GM18499 (cell line): ENCODE measurements around the gene INA.

ENCODE experiments used
- ATAC-seq: cut with Tn5 transposase; IDR thresholded peaks from one replicate; pipeline ENCODE4 v1.9.1; 2021; ENCODE audit warnings: moderate number of reproducible peaks; ENCODE audit not compliant: insufficient read depth, unreplicated experiment

The INA gene

DNA sequence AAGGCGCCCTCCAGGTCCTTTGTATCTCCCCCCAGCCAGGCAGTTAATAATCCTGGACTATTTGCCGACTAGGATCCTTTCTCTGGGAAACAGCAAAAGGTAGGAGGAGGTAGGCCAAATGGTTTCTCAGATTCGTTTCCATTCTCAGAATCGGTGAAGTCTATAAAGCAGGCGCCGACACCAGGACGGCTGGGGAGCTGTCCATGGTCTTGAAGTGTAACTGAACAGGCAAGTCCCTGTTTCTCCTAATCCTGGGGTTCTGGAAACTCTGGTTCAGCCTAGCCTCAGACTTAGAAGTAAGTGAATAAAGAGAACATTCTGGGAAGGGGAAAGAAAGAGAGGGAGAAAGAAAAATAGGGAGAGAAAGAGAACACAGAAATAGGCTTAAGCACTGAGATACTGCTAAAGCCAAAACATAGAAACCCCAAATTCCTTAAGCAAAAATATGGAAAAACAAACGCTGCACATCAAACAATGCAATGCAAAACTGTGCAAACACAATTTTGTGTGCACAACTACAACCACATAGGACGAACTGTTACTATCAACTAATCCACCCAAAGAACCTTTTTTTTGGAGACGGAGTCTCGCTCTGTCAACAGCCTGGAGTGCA is 11.1 kb upstream of the INA start:
- ATAC-seq, result no peak

DNA sequence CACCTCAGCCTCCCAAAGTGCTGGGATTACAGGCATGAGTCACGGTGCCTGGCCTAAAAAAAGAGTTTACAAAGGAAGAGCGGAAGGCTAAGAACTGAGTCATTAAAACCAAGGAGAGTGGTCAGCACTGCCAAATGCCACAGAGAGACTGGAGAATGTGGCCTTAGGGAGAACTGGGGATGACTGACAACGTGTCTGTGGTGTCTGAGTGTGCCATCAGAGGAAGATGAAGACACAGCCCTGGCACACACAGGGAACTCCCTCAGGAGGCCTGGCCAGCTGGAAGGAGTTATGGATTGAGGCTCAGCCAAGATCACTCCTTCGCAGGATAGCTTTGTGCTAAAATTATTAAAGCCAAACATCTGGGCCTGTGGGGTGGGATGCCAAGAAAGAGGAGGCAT is 3.9 kb upstream of the INA start:
- ATAC-seq, result no peak

DNA sequence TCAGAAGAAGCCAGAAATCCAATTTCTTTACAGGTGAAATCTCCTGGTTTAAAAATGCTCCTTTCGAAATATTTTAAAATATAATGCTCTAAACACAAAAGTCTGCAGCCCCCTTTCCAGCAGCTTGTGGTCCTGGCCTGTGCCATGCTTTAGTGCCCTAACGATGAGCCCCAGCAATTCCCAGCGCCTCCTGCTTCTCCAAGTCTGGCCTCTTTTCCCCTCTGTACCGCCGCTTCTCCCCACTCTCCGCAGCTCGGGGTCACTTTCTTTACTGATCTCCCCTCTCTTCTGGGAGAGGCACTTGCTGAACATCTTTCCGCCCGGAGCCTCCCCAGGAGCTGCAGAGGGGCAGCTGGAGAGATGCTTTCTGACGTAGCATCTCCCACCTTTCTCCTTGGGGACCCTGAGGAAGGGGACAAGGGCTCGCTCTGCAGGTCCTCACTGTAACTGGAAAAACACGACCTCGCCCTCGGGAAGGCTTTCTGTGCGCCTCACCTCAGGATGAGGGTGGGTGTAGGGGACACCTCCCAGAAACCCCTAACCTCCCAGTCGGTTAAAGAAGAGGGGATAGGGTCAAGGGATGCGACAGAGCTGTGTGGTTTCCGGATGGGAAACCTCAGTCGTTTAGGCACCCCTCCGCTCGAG is 565 bp upstream of the INA start:
- ATAC-seq, result no peak

- no peak for ATAC-seq
Measured at GRCh38 chr10:103277713-103278536, 987 bp downstream of the INA start.

GRCh38 chr10:103278537-103278823 is 1.5 kb downstream of the INA start:
- no peak for ATAC-seq

GRCh38 chr10:103278862-103279298 is 1.9 kb downstream of the INA start:
- no peak for ATAC-seq

- no peak for ATAC-seq
Measured at GRCh38 chr10:103280031-103280430, 3.1 kb downstream of the INA start.

- ATAC-seq, result no peak
Measured at GRCh38 chr10:103280506-103280905, 3.6 kb downstream of the INA start.

DNA sequence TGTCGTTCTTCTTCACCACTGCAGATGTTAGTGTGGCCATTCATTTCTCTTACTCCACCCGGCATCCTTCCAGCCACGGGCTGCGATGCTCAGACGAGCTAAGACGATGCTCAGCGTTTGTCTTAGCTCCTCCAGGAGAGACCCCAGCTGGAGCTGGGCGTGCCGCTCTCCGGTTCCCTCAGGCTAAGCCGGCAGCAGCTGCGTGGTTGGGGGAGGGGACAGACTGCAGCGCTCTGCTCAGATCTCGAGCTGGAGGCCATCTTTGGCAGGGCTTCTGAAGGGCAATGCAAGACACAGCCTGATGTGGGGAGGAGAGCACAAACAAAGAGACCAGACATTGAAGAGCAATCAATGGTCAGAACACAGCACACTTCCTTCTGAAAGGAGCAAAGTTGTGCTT is 4.8 kb downstream of the INA start:
- ATAC-seq, result no peak

- no peak for ATAC-seq
Measured at GRCh38 chr10:103282961-103283360, 6.0 kb downstream of the INA start.

GRCh38 chr10:103284170-103284569 is 7.2 kb downstream of the INA start:
- no peak for ATAC-seq

DNA sequence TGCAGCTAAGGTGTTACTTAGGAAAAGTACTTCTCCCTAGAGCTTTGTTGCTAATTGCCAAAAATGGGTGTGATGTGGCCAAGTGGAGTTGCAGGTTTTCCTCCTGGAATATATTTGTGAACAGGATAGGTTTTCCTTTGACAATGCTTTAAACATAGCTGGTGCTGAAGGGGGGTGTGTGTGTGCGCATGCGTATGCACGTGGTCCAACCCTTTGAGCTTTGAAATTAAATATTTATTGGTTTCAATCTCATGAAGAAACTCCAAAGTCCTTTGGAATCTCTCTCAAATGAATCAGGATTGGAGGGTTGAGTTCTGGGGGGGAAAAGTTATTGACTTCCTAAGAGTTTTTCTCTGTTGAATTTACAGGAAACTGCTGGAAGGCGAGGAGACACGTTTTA is 11.1 kb downstream of the INA start:
- ATAC-seq, result no peak

- ATAC-seq, result no peak
Measured at GRCh38 chr10:103291588-103291987, 14.7 kb downstream of the INA start.

DNA sequence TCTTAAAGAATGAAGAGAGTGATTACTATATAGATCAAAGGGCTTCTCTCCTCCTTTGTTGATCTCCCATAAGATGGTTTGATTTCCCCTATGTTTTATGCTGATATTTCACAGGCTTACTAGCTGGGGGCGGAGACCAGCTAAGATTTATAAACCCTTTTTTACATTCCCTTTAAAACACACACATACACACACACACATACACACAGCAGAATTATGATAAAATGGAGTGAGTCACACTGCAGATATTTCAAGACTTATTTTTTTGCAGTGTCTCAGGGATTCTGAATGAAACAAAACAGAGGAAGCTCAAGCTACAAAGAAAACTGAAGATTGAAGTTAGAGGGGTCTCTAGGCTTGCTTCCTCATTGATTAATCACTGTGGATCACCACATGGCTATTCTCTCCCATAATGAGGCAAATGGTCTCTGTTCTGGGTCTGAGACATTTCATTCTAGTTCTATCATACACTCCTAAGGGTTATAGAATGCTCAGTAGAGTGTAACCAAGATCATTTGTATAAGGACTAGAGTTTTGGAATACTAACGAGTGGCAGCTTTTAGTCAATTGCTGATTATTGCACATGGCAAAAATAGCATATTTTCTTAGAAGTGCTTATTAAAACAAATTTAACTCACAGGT is 18.6 kb downstream of the INA start:
- no peak for ATAC-seq

- no peak for ATAC-seq
Measured at GRCh38 chr10:103307594-103307993, 30.7 kb downstream of the INA start.

DNA sequence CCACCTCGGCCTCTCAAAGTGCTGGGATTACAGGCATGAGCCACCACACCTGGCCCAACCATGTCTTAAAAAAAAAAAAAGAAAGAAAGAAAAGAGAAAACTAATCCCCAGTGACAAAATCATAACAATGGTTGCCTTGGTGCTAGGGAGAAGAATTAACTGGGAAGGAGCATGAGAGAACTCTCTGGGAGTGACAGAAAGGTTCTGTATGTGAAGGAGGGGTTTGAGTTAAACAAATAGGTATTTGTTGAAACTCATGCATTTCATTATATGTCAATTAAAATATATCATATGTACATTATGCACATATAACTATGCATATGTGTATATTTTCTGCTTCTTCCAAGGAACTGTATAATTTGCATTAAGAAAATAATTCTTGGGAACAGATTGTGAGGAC is 33.3 kb downstream of the INA start:
- ATAC-seq, result no peak

DNA sequence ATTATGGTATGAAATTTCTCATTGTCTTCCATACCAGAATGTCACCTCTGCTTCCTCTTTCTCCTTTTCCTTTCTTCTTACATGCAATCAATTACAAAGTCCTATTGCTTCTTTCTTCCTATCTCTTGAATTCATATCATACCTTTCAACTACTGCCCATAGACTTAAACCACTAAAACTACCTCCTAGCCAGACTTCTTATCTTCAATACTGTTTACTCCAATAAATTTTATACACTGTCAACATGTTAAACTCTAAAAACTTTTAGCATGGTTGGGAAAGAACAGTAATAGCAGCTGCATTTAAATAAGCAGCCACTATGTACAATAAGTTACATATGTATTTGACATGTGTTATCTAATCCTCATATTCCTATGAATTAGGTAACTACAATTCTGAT is 39.1 kb downstream of the INA start:
- no peak for ATAC-seq

DNA sequence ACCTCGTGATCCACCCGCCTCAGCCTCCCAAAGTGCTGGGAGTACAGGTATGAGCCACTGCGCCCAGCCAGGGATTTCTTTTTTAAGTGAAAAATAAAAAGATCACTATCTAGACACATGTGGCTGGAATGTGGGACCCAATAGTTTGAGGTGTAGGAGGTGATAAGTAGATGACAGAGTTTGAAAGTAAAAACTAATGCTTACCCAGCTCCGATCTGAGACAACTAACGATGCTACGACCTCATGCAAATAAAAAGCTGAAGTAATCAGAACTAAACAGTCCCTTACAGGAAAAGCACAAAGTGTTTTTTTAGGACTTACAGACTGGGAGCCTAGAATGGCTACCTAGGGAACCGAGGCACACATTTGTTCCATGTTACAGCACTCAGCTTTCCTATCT is 51.0 kb downstream of the INA start:
- no peak for ATAC-seq

GRCh38 chr10:103333934-103334520 is 57.1 kb downstream of the INA start:
- ATAC-seq, result no peak

DNA sequence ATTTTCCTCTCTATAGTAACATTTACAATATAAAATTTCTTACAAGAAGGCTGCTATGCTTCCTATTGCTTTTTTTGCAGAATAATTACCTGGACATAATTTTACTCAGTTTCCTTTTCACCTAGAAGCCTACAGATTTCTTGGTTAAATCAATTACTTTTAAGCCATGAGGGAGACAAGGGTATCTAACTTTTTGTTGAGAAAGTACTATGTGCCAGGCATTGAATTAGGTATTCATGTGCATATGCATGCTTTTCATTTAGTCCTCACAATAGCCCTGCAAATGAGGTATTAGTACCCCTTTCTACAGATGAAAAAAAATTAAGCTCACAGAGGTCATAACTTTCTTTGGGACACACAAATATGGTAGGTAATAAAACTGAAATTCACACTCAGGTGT is 57.6 kb downstream of the INA start:
- no peak for ATAC-seq

DNA sequence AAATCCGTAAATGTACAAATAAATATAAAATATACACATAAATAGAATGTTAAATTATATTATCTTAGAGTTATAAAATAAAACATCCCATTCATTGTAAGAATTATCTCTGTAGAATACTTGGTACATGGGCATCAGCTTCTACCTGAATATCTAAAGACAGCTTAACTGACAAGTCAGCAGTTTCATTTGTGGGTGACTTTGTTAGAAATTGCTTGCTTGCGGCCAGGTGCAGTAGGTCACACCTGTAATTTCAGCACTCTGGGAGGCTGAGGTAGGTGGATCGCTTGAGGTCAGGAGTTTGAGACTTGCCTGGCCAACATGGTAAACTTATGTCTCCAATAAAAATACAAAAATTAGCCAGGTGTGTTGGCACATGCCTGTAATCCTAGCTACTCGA is 59.4 kb downstream of the INA start:
- ATAC-seq, result no peak
